Fibroblast of lung (primary cell): Measurements from ENCODE around the gene ANKS1A. TPM values are rescaled to one million over a fixed set of nuclear protein-coding genes. Genes with fewer than 3 reads are reported as not detected.

ENCODE experiments used
- DNase-seq, 2 donors: peaks; one replicate each; pipeline versions ENCODE4 v3.0.0 to v3.0.0-alpha.2; 2010; ENCODE audit warnings: low read depth in 2 of 2
- H2AFZ ChIP-seq: 2 replicates; pipeline ENCODE4 v1.5.1; 2012; ENCODE audit warnings: low read length, control low read depth, inconsistent platforms
- H3K27ac ChIP-seq: 2 replicates; pipeline ENCODE4 v1.5.1; 2011; ENCODE audit warnings: low read length, control low read depth; ENCODE audit not compliant: insufficient read depth
- H3K27me3 ChIP-seq: 2 replicates; pipeline ENCODE4 v1.5.1; 2011; ENCODE audit warnings: mild to moderate bottlenecking, low read length; ENCODE audit not compliant: control insufficient read depth, insufficient read depth
- H3K36me3 ChIP-seq: 2 replicates; pipeline ENCODE4 v1.5.1; 2011; ENCODE audit warnings: low read length; ENCODE audit not compliant: control insufficient read depth, insufficient read depth
- H3K4me1 ChIP-seq: 2 replicates; pipeline ENCODE4 v1.5.1; 2011; ENCODE audit warnings: low read length; ENCODE audit not compliant: control insufficient read depth, insufficient read depth; ENCODE audit errors: extremely low read depth
- H3K4me2 ChIP-seq: 2 replicates; pipeline ENCODE4 v1.5.1; 2011; ENCODE audit warnings: low read length, control low read depth; ENCODE audit not compliant: insufficient read depth; ENCODE audit errors: extremely low read depth
- H3K4me3 ChIP-seq, 4 experiments: fragments of 200-600 bp in 1 of 4; sonication (generic) in 1 of 4; replicated peaks in 1 of 4; 2 replicates each; pipeline ENCODE4 v1.5.1; 2011 to 2016; ENCODE audit warnings: low read length in 4 of 4, low read depth in 3 of 4, mild to moderate bottlenecking in 3 of 4, control low read depth in 2 of 4, inconsistent platforms in 1 of 4, mixed read lengths in 1 of 4; ENCODE audit not compliant: insufficient read depth in 1 of 4; ENCODE audit errors: control extremely low read depth in 1 of 4
- H3K79me2 ChIP-seq: 2 replicates; pipeline ENCODE4 v1.5.1; 2012; ENCODE audit warnings: mild to moderate bottlenecking, low read length, inconsistent platforms; ENCODE audit not compliant: control insufficient read depth, insufficient read depth
- H3K9ac ChIP-seq: 2 replicates; pipeline ENCODE4 v1.5.1; 2011; ENCODE audit warnings: mild to moderate bottlenecking, low read length, control low read depth; ENCODE audit not compliant: insufficient read depth
- H3K9me3 ChIP-seq: 2 replicates; pipeline ENCODE4 v1.5.1; 2012; ENCODE audit warnings: low read depth, low read length; ENCODE audit not compliant: control insufficient read depth, insufficient read depth
- H4K20me1 ChIP-seq: 2 replicates; pipeline ENCODE4 v1.5.1; 2011; ENCODE audit warnings: low read length; ENCODE audit not compliant: control insufficient read depth, insufficient read depth; ENCODE audit errors: extremely low read depth
- CTCF ChIP-seq, 2 donors: IDR thresholded peaks in 1 of 2; conservative IDR thresholded peaks in 1 of 2; 1 replicate in 1 of 2; 2 replicates in 1 of 2; pipeline ENCODE4 v1.5.1; 2011 to 2012; ENCODE audit warnings: low read length in 2 of 2, control low read depth in 1 of 2, inconsistent platforms in 1 of 2, low read depth in 1 of 2, mild to moderate bottlenecking in 1 of 2
- EZH2 ChIP-seq: IDR thresholded peaks from 2 replicates; pipeline ENCODE4 v1.5.1; 2012; ENCODE audit warnings: low read length, control low read depth, mild to moderate bottlenecking; ENCODE audit errors: missing control alignments
- polyA plus RNA-seq, 2 donors: library from polyadenylated mRNA; depleted of rRNA in 1 of 2; stranded (reverse) in 1 of 2; unstranded in 1 of 2; fragments of >200 nt; gene quantifications; 2 replicates each; pipeline ENCODE4 v1.2.1, GENCODE V29; 2011 to 2012; ENCODE audit warnings: missing spikeins in 1 of 2
- total RNA-seq: library from RNA; depleted of rRNA; stranded (reverse); fragments of >200 nt; gene quantifications from 2 replicates; pipeline ENCODE4 v1.2.1, GENCODE V29; 2014

The ANKS1A gene
- total and polyA plus RNA-seq, 2 donors (not counting 1 experiment from before 2014, with no cell fraction given), result 3.6 to 7.8 TPM

- Histone ChIP-seq H3K9me3 (no peaks in the 10 kb centered on the region), H3K36me3 (no peaks in the 10 kb centered on the region), H3K27me3 (no peaks in the 10 kb centered on the region), H3K4me2 (no peak overlapping the region), H3K27ac (no peak overlapping the region), H3K4me1 (peaks cover 2% of the 10 kb centered on the region), H4K20me1 (no peaks in the 10 kb centered on the region), H3K4me3 (no peak overlapping the region), H3K9ac (no peak overlapping the region), H2AFZ (no peak overlapping the region), H3K79me2 (no peaks in the 10 kb centered on the region)
- DNase-seq, result peak; percentile 74 to 88
- peak; percentile 74 to 75 for TF ChIP-seq CTCF (conservative IDR thresholded peaks at IDR 0.05 in 1 of 2, IDR thresholded peaks at IDR 0.05 in 1 of 2; ENCODE audit: low read depth in 1 of 2, low read length in 2 of 2)
- no peak for TF ChIP-seq EZH2
These were observed 97.8 kb downstream of the ANKS1A start for GRCh38 chr6:34986845-34987246.

- Histone ChIP-seq H3K4me2 (no peak overlapping the region), H3K36me3 (no peaks in the 10 kb centered on the region), H3K4me3 (no peak overlapping the region), H4K20me1 (no peaks in the 10 kb centered on the region), H3K79me2 (no peaks in the 10 kb centered on the region), H2AFZ (no peak overlapping the region), H3K9ac (no peak overlapping the region), H3K4me1 (no peaks in the 10 kb centered on the region), H3K27ac (no peak overlapping the region), H3K9me3 (no peaks in the 10 kb centered on the region), H3K27me3 (no peaks in the 10 kb centered on the region)
- TF ChIP-seq CTCF (conservative IDR thresholded peaks at IDR 0.05 in 1 of 2, IDR thresholded peaks at IDR 0.05 in 1 of 2; ENCODE audit: low read depth in 1 of 2, low read length in 2 of 2) (no peak), EZH2 (no peak)
- no peak for DNase-seq
These were observed 98.5 kb downstream of the ANKS1A start for GRCh38 chr6:34987506-34987905.

- H3K4me3 ChIP-seq, result no peak overlapping the region
- no peaks in the 10 kb centered on the region for H4K20me1 ChIP-seq
- DNase-seq, result peak; percentile 17 to 85
- no peak overlapping the region for H3K4me2 ChIP-seq
- no peak overlapping the region for H3K9ac ChIP-seq
- H3K4me1 ChIP-seq, result no peaks in the 10 kb centered on the region
- no peaks in the 10 kb centered on the region for H3K9me3 ChIP-seq
- no peak for TF ChIP-seq EZH2
- TF ChIP-seq CTCF (conservative IDR thresholded peaks at IDR 0.05 in 1 of 2, IDR thresholded peaks at IDR 0.05 in 1 of 2; ENCODE audit: low read depth in 1 of 2, low read length in 2 of 2), result no peak
- no peak overlapping the region for H2AFZ ChIP-seq
- no peaks in the 10 kb centered on the region for H3K79me2 ChIP-seq
- H3K27me3 ChIP-seq, result no peaks in the 10 kb centered on the region
- no peaks in the 10 kb centered on the region for H3K36me3 ChIP-seq
- H3K27ac ChIP-seq, result no peak overlapping the region
These were observed 102.0 kb downstream of the ANKS1A start for GRCh38 chr6:34990971-34991560.
